CD4-positive, alpha-beta memory T cell (primary cell): ENCODE results near the gene FBXO36. TPM values are rescaled to one million over a fixed set of nuclear protein-coding genes. Genes with fewer than 3 reads are reported as not detected.

Experiments used
- CTCF ChIA-PET: fragments of 350-600 bp; sonication (Branson Sonifier 250); formaldehyde crosslinking; loops from one replicate; lab custom pipeline; 2021; ENCODE audit warnings: inconsistent platforms; ENCODE audit not compliant: partially characterized antibody; lab: Charles Lee
- POLR2A ChIA-PET: fragments of 350-600 bp; sonication (Branson Sonifier 250); formaldehyde crosslinking; loops from one replicate; lab custom pipeline; 2021; ENCODE audit not compliant: partially characterized antibody; lab: Charles Lee
- DNase-seq, 5 donors: peaks; one replicate each; pipeline versions ENCODE4 v3.0.0 to v3.0.0-alpha.2; 2020 to 2022; ENCODE audit warnings: mixed read lengths in 1 of 5
- H3K27ac ChIP-seq: one replicate; pipeline ENCODE4 v1.7.0; 2013; ENCODE audit warnings: low read depth, low read length
- H3K27me3 ChIP-seq: 2 replicates; pipeline ENCODE4 v1.7.0; 2013; ENCODE audit warnings: mild to moderate bottlenecking, low read length, moderate library complexity; ENCODE audit not compliant: insufficient read depth
- H3K36me3 ChIP-seq: 2 replicates; pipeline ENCODE4 v1.7.0; 2013; ENCODE audit warnings: mild to moderate bottlenecking, low read length, moderate library complexity; ENCODE audit not compliant: insufficient read depth
- H3K4me1 ChIP-seq: 2 replicates; pipeline ENCODE4 v1.7.0; 2013; ENCODE audit warnings: mild to moderate bottlenecking, low read length, moderate library complexity; ENCODE audit not compliant: insufficient read depth
- H3K4me3 ChIP-seq, 2 donors: one replicate each; pipeline ENCODE4 v1.7.0; 2013; ENCODE audit warnings: low read length in 2 of 2, mild to moderate bottlenecking in 1 of 2
- H3K9me3 ChIP-seq, 2 donors: one replicate each; pipeline ENCODE4 v1.7.0; 2013; ENCODE audit warnings: low read length in 2 of 2, control low read depth in 1 of 2; ENCODE audit not compliant: control insufficient read depth in 1 of 2
- H3K27ac Mint-ChIP-seq, 7 donors: one replicate each; pipeline ENCODE4 v1.8.0; 2020 to 2021; ENCODE audit warnings: mixed read lengths in 7 of 7, mild to moderate bottlenecking in 6 of 7, inconsistent platforms in 3 of 7, moderate library complexity in 3 of 7
- H3K27me3 Mint-ChIP-seq, 2 donors: one replicate each; pipeline ENCODE4 v1.8.0; 2020 to 2021; ENCODE audit warnings: mixed read lengths in 2 of 2
- H3K36me3 Mint-ChIP-seq, 2 donors: one replicate each; pipeline ENCODE4 v1.8.0; 2020 to 2021; ENCODE audit warnings: mixed read lengths in 2 of 2, inconsistent platforms in 1 of 2, mild to moderate bottlenecking in 1 of 2
- H3K4me1 Mint-ChIP-seq, 4 donors: one replicate each; pipeline ENCODE4 v1.8.0; 2020 to 2021; ENCODE audit warnings: mixed read lengths in 4 of 4, mild to moderate bottlenecking in 1 of 4
- H3K4me3 Mint-ChIP-seq, 8 donors: one replicate each; pipeline ENCODE4 v1.8.0; 2020 to 2021; ENCODE audit warnings: mixed read lengths in 8 of 8, mild to moderate bottlenecking in 7 of 8, moderate library complexity in 6 of 8, inconsistent platforms in 3 of 8
- H3K9me3 Mint-ChIP-seq, 8 donors: one replicate each; pipeline ENCODE4 v1.8.0; 2020 to 2021; ENCODE audit warnings: mixed read lengths in 8 of 8, mild to moderate bottlenecking in 5 of 8, inconsistent platforms in 3 of 8, moderate library complexity in 1 of 8
- intact Hi-C: fragments of 100-400 bp; cut with micrococcal nuclease; formaldehyde crosslinking; loops from one replicate; pipeline ENCODE4 v1.15.1; 2023
- polyA plus RNA-seq, 2 donors: library from polyadenylated mRNA; unstranded; fragments of 300-500 nt; fragmentation: Illumina TruSeq; gene quantifications; one replicate each; pipeline ENCODE4 v1.2.3, GENCODE V29; 2021
- total RNA-seq, 2 experiments: library from RNA; stranded (reverse); gene quantifications; one replicate each; pipeline ENCODE4 v1.2.3, GENCODE V29; 2021

Gene FBXO36
- total and polyA plus RNA-seq, 4 experiments from 2014 or later = 0.55 to 2.2 (median 0.66) TPM

DNA sequence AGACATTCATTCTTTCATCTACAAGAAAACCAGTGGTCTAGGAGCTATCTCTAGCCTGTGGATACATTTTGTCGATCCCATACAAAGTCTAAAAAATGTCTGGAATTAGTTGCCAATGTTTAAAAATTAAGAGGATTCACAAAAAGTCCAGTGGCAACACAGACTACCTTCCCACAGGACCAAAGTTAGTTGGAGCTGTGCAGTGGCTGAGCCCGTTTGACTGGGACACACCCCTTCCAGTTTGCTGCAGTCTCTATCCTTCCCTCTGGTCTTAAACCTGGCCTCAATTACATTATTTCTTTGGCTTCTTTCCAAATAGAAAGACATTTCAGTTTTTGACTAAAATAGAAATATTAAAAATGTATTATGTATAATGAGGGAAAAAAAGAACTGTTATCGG is 127.8 kb downstream of the FBXO36 start:
- H3K4me3 Mint-ChIP-seq = no peak overlapping the region
- no peaks in the 10 kb centered on the region for H3K9me3 Mint-ChIP-seq
- CTCF ChIA-PET = interaction anchor here (1.2 to 1.9 kb wide), 4 partner anchors 10 to 42 kb away, joined by 3 to 18 read pairs (median 8); no protein-coding TSS in a partner anchor
- no peaks in the 10 kb centered on the region for H3K36me3 Mint-ChIP-seq
- no peak for DNase-seq
- Histone ChIP-seq H3K4me1 (no peaks in the 10 kb centered on the region), H3K9me3 (no peaks in the 10 kb centered on the region), H3K27ac (no peak overlapping the region), H3K27me3 (no peaks in the 10 kb centered on the region), H3K36me3 (no peaks in the 10 kb centered on the region), H3K4me3 (no peak overlapping the region)
- no peak overlapping the region for H3K27ac Mint-ChIP-seq
- intact Hi-C loops = no loop called here
- no peaks in the 10 kb centered on the region for H3K4me1 Mint-ChIP-seq
- no peaks in the 10 kb centered on the region for H3K27me3 Mint-ChIP-seq
- POLR2A ChIA-PET = no interaction called here

DNA sequence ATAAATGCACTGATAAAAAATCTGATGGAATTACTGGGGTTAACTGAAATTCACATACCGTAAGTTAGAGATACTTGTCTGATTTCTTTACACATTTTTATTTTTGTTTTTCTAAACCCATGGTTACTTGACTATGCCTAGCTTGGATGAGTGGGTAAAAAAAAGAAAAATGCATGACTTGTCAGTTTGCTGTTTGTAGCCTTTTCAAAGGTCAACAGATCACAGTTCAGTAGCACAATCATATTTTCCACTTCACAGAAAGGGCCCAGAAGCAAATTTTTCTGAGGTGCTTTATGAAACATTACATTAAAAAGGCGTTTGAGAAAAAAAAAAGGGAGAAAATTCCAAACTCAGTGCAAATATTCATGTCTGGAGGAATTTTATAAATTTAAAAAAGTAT is 130.0 kb downstream of the FBXO36 start:
- no peaks in the 10 kb centered on the region for H3K27me3 ChIP-seq
- Mint-ChIP-seq H3K27ac (no peak overlapping the region), H3K36me3 (no peaks in the 10 kb centered on the region), H3K9me3 (no peaks in the 10 kb centered on the region), H3K4me1 (no peaks in the 10 kb centered on the region), H3K4me3 (no peak overlapping the region), H3K27me3 (no peaks in the 10 kb centered on the region)
- no peak overlapping the region for H3K27ac ChIP-seq
- H3K36me3 ChIP-seq = no peaks in the 10 kb centered on the region
- no peak overlapping the region for H3K4me3 ChIP-seq
- DNase-seq = no peak
- intact Hi-C loops = no loop called here
- no peaks in the 10 kb centered on the region for H3K9me3 ChIP-seq
- POLR2A ChIA-PET = no interaction called here
- no peaks in the 10 kb centered on the region for H3K4me1 ChIP-seq
- CTCF ChIA-PET = interaction anchor here (2.3 kb wide), 1 partner anchor 15 kb away, joined by 16 read pairs; no protein-coding TSS in a partner anchor

DNA sequence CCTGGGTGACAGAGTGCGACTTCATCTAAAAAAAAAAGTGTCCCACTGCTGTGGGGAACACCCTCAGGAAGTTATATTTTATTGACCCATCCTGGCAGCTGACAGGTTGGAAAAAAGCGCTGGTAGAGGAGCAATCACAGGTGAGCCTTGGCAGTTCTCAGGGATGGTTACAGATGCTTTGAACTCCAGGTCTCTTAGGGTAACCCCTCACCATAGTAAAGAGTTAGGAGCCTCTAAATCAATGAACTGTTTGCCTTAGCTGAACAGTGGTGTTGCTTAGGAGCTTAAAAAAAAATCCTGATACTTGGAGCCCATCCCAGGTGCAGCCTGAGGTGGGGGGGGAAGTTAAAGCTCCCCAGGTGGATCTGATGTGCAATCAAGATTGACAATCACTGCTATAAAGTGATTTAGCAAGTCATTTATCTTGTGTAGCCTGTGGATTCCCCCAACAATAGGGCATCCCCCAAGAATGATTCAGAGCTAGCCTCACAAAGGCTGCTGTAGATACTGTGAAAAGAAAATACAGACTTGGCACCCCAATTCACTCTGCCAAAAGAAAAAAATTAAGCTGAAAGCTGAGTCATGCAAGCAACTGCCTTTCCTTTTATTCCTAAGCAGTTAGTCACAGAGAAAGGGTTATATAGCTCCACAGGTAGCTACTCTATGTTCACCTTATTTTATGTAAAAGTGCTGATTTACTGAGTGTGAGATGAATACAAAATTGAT is 131.6 kb downstream of the FBXO36 start:
- no peaks in the 10 kb centered on the region for H3K27me3 Mint-ChIP-seq
- no peaks in the 10 kb centered on the region for H3K27me3 ChIP-seq
- H3K4me1 Mint-ChIP-seq = no peaks in the 10 kb centered on the region
- intact Hi-C loops = no loop called here
- CTCF ChIA-PET = interaction anchor here (2.3 kb wide), 1 partner anchor 13 kb away, joined by 16 read pairs; no protein-coding TSS in a partner anchor
- no peak overlapping the region for H3K4me3 Mint-ChIP-seq
- H3K9me3 ChIP-seq = no peaks in the 10 kb centered on the region
- DNase-seq = no peak
- no peaks in the 10 kb centered on the region for H3K36me3 ChIP-seq
- no peaks in the 10 kb centered on the region for H3K4me1 ChIP-seq
- POLR2A ChIA-PET = no interaction called here
- no peak overlapping the region for H3K27ac Mint-ChIP-seq
- no peak overlapping the region for H3K27ac ChIP-seq
- H3K36me3 Mint-ChIP-seq = peaks cover 0 to 3% of the 10 kb centered on the region in 2 donors
- H3K9me3 Mint-ChIP-seq = peaks cover 0 to 4% (median 0%) of the 10 kb centered on the region in 8 donors
- H3K4me3 ChIP-seq = no peak overlapping the region

DNA sequence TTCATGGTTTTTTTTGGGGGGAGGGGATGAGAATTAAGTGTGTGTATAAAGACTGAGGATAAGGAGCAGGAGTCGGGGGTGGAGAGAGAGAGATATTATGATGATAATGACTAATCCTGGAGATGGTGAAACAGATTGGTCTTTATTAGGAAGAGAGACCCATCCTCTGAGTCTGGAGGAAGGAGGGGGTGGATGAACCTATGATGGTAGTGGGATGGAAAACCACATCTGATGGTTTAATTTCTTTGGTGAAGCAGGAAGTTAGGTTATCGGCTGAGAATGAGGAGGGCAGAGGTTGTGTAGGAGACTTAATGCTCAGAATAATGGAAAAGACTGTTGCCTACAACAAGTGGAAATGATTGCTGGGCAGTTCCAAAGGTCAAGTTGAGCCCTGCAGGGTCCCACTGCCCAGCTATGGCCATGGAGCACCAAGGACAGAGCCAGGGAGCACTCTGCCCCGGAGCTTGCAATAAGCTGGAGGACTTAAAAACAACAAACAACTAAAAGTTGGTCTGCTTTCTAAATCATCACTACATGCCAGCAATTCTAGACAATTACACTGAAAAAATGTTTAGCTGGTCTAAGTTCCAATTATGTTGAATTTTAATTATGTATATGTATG is 138.5 kb downstream of the FBXO36 start:
- H3K9me3 Mint-ChIP-seq = peaks cover 0 to 10% (median 0%) of the 10 kb centered on the region in 8 donors
- no peaks in the 10 kb centered on the region for H3K36me3 ChIP-seq
- H3K4me1 Mint-ChIP-seq = peaks cover 6 to 14% (median 11%) of the 10 kb centered on the region in 4 donors
- POLR2A ChIA-PET = no interaction called here
- peak overlapping the region in 3 of 8 donors; percentile 5 to 73 (median 67) for H3K4me3 Mint-ChIP-seq
- no peaks in the 10 kb centered on the region for H3K27me3 ChIP-seq
- no peak overlapping the region for H3K27ac Mint-ChIP-seq
- no peaks in the 10 kb centered on the region for H3K9me3 ChIP-seq
- intact Hi-C loops = no loop called here
- CTCF ChIA-PET = interaction anchor here (1.1 to 2.6 kb wide), 2 partner anchors 8 to 10 kb away, joined by 4 to 12 read pairs; partner anchors contain the start of gene SLC16A14
- peaks cover 1 to 9% of the 10 kb centered on the region in 2 donors for H3K27me3 Mint-ChIP-seq
- no peak overlapping the region for H3K27ac ChIP-seq
- no peak overlapping the region for H3K4me3 ChIP-seq
- DNase-seq = no peak
- peaks cover 4% of the 10 kb centered on the region for H3K4me1 ChIP-seq
- peaks cover 0 to 3% of the 10 kb centered on the region in 2 donors for H3K36me3 Mint-ChIP-seq

Other genes with a start within 250 kb of the FBXO36 start
- not detected for gene DNER, start 207.9 kb upstream of the FBXO36 start, total RNA-seq
- not detected for gene DNER, start 207.9 kb upstream of the FBXO36 start, polyA plus RNA-seq
- gene TRIP12, start 494 bp upstream of the FBXO36 start, total RNA-seq = 100 to 1,000 TPM; 218 to 224 TPM
- 10 to 100 TPM; 14.5 to 51.5 TPM for gene TRIP12, start 494 bp upstream of the FBXO36 start, polyA plus RNA-seq
- gene SLC16A14, start 146.4 kb downstream of the FBXO36 start, total RNA-seq = under 1 TPM; 0.12 to 0.14 TPM
- gene SLC16A14, start 146.4 kb downstream of the FBXO36 start, polyA plus RNA-seq = under 1 TPM in 1 of 2 donors, not detected in 1; 0.44 TPM